ENCODE measurements around the gene ZEB1.
A peak's percentile ranks its signal among the peaks of the same experiment; 100 is the strongest.

ZEB1 gene

DNA sequence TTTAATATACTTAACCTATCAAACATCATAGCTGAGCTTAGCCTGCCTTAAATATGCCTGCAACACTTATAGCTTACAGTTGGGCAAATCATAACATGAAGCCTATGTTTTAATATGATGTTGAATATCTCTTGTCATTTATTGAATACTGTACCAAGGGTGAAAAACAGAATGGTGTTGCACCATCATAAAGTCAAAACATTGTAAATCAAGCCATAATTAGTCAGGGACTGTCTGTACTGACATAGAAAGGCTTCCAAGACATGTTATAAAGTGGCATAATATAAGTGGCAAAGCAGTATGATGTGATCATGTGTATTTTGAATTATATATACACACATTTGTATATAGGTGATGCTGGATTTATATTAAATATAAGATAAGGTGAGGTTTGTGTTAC, 140.0 kb downstream of the ZEB1 start:
- Histone ChIP-seq H3K27me3 (ENCODE audit: insufficient read depth, poor library complexity, severe bottlenecking) (peaks cover 8% of the 10 kb centered on the region), H3K9me3 (ENCODE audit: severe bottlenecking) (peaks cover 2% of the 10 kb centered on the region), H3K4me1 (ENCODE audit: insufficient read depth, poor library complexity, severe bottlenecking) (no peaks in the 10 kb centered on the region), H3K36me3 (ENCODE audit: low read depth) (no peaks in the 10 kb centered on the region), H3K27ac (ENCODE audit: poor library complexity, severe bottlenecking) (no peak overlapping the region), H3K4me3 (ENCODE audit: severe bottlenecking) (no peak overlapping the region)
- ATAC-seq (ENCODE audit: low read depth), result no peak
- TF ChIP-seq, protein P1, sequence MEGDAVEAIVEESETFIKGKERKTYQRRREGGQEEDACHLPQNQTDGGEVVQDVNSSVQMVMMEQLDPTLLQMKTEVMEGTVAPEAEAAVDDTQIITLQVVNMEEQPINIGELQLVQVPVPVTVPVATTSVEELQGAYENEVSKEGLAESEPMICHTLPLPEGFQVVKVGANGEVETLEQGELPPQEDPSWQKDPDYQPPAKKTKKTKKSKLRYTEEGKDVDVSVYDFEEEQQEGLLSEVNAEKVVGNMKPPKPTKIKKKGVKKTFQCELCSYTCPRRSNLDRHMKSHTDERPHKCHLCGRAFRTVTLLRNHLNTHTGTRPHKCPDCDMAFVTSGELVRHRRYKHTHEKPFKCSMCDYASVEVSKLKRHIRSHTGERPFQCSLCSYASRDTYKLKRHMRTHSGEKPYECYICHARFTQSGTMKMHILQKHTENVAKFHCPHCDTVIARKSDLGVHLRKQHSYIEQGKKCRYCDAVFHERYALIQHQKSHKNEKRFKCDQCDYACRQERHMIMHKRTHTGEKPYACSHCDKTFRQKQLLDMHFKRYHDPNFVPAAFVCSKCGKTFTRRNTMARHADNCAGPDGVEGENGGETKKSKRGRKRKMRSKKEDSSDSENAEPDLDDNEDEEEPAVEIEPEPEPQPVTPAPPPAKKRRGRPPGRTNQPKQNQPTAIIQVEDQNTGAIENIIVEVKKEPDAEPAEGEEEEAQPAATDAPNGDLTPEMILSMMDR (IDR thresholded peaks at IDR 0.05; ENCODE audit: poor library complexity, severe bottlenecking), result no peak
- DNase-seq (ENCODE audit: low spot score), result no peak

DNA sequence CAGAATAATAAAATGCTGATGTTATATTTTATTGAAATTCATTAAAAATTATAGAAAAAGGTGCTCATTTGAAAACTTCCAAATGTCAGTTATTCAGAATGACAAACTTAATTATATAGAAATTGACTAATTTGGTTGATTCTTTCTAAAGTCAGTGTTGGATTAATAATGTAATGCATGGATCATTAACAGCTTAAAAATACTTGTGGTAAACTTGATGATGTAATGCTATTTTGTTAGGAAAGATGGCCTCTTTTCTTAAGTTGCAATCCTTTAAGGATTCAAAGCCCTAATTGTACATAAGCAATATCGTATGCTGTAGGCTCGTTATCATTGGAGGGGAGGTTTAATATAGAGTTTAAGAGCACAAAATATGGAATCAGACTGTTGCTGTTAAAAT, 141.2 kb downstream of the ZEB1 start:
- H3K9me3 ChIP-seq (ENCODE audit: severe bottlenecking), result peaks cover 2% of the 10 kb centered on the region
- H3K27me3 ChIP-seq (ENCODE audit: insufficient read depth, poor library complexity, severe bottlenecking), result peaks cover 8% of the 10 kb centered on the region

DNA sequence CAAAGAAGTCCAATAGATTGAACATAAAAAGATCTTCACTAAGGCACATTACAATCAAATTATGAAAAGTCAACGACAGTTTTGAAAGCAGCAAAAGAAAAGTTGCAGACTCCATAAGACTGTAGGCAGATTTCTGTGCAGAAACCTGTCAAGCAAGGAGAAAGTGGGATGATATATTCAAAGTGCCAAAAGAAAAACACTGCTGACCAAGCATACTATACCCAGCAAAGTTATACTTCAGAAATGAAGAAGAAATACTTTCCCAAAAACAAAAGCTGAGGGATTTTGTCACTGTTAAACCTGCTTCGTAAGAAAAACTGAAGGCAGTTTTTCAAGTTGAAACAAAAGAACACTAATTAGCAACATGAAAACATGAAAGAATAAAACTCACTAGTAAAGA, 145.5 kb downstream of the ZEB1 start:
- no peak overlapping the region for H3K4me3 ChIP-seq (ENCODE audit: severe bottlenecking)
- no peaks in the 10 kb centered on the region for H3K36me3 ChIP-seq (ENCODE audit: low read depth)
- no peak for DNase-seq (ENCODE audit: low spot score)
- TF ChIP-seq, protein P1 (IDR thresholded peaks at IDR 0.05; ENCODE audit: poor library complexity, severe bottlenecking), result no peak
- no peak overlapping the region for H3K27ac ChIP-seq (ENCODE audit: poor library complexity, severe bottlenecking)
- H3K4me1 ChIP-seq (ENCODE audit: insufficient read depth, poor library complexity, severe bottlenecking), result no peaks in the 10 kb centered on the region
- peaks cover 2% of the 10 kb centered on the region for H3K9me3 ChIP-seq (ENCODE audit: severe bottlenecking)
- peaks cover 8% of the 10 kb centered on the region for H3K27me3 ChIP-seq (ENCODE audit: insufficient read depth, poor library complexity, severe bottlenecking)
- ATAC-seq (ENCODE audit: low read depth), result no peak

More for the DNA sequence above, 141.2 kb downstream of the ZEB1 start:
- DNase-seq (ENCODE audit: low spot score), result no peak
- ATAC-seq (ENCODE audit: low read depth), result no peak
- H3K4me3 ChIP-seq (ENCODE audit: severe bottlenecking), result no peak overlapping the region
- H3K4me1 ChIP-seq (ENCODE audit: insufficient read depth, poor library complexity, severe bottlenecking), result no peaks in the 10 kb centered on the region
- H3K27ac ChIP-seq (ENCODE audit: poor library complexity, severe bottlenecking), result no peak overlapping the region
- H3K36me3 ChIP-seq (ENCODE audit: low read depth), result no peaks in the 10 kb centered on the region
- TF ChIP-seq, protein P1 (IDR thresholded peaks at IDR 0.05; ENCODE audit: poor library complexity, severe bottlenecking), result no peak

DNA sequence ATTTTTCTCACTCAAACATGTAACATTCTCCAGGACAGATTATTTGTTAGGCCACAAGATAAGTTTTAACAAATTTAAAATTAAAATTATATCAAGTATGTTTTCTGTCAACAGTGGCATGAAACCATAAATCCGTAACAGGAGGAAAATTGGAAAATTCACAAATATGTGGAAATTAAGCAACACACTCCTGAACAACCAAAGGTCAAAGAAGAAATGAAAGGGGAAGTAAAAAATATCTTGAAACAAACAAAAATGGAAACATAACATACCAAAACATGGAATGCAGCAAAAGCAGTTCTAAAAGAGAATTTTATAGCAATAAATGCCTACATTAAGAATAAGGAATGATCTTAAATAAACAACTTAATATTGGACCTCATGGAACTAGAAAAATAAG, 147.3 kb downstream of the ZEB1 start:
- no peak overlapping the region for H3K27ac ChIP-seq (ENCODE audit: poor library complexity, severe bottlenecking)
- ATAC-seq (ENCODE audit: low read depth) (no peak), DNase-seq (ENCODE audit: low spot score) (no peak)
- H3K27me3 ChIP-seq (ENCODE audit: insufficient read depth, poor library complexity, severe bottlenecking), result no peaks in the 10 kb centered on the region
- TF ChIP-seq, protein P1 (IDR thresholded peaks at IDR 0.05; ENCODE audit: poor library complexity, severe bottlenecking), result no peak
- H3K4me1 ChIP-seq (ENCODE audit: insufficient read depth, poor library complexity, severe bottlenecking), result no peaks in the 10 kb centered on the region
- H3K9me3 ChIP-seq (ENCODE audit: severe bottlenecking), result peaks cover 2% of the 10 kb centered on the region
- H3K4me3 ChIP-seq (ENCODE audit: severe bottlenecking), result no peak overlapping the region
- H3K36me3 ChIP-seq (ENCODE audit: low read depth), result no peaks in the 10 kb centered on the region

GRCh38 chr10:31467791-31468535, 148.9 kb downstream of the ZEB1 start:
- Histone ChIP-seq H3K27ac (ENCODE audit: poor library complexity, severe bottlenecking) (no peak overlapping the region), H3K27me3 (ENCODE audit: insufficient read depth, poor library complexity, severe bottlenecking) (no peaks in the 10 kb centered on the region), H3K36me3 (ENCODE audit: low read depth) (no peaks in the 10 kb centered on the region), H3K4me1 (ENCODE audit: insufficient read depth, poor library complexity, severe bottlenecking) (no peaks in the 10 kb centered on the region), H3K9me3 (ENCODE audit: severe bottlenecking) (peaks cover 2% of the 10 kb centered on the region), H3K4me3 (ENCODE audit: severe bottlenecking) (no peak overlapping the region)
- TF ChIP-seq, protein P1 (IDR thresholded peaks at IDR 0.05; ENCODE audit: poor library complexity, severe bottlenecking), result peak; percentile 56
- ATAC-seq (ENCODE audit: low read depth) (peak; percentile 54; the same call in 2 of the 3 replicates), DNase-seq (ENCODE audit: low spot score) (peak; percentile 19)

All from RWPE2 (cell line).